ENCODE results near the gene EHD1.

DNA sequence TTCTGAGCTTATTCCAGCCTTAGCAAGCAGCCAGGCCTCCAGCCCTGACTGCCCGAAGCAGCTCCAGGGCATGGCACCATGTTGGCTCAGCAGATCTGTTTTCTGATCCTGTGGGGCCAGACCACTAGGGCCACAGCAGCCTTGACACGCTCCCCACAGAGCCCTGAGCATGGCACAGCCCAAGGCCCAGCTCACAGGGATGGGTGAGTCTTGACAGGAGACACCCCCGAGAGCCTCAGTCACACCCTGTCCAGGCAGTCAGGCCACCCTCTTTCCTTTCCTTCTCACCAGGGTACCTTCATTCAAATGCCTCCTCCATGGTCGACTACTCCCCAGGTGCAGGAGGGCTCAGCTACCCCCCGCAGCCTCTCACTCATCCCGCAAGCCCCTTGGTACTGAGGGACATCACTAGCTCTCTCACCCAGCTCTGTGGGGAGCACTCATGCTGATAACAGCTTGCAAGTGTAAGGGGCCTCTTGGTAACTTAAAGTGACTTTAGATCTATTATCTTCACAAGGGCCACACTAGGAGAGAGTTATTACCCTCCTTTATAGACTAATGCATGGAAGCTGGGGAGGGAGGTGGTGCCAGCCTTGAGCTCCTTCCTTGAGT, 30.1 kb downstream of the EHD1 start:
- no peak for TF ChIP-seq RFX5 (IDR thresholded peaks at IDR 0.05)
- no peak for TF ChIP-seq CTCF (IDR thresholded peaks at IDR 0.05)
- TF ChIP-seq ZNF302 (CRISPR knock-in tag; IDR thresholded peaks at IDR 0.05) = no peak
- TF ChIP-seq POLR2A (IDR thresholded peaks at IDR 0.05; ENCODE audit: low read length) = no peak
- no peak for TF ChIP-seq HMGXB4 (CRISPR knock-in tag; IDR thresholded peaks at IDR 0.05; ENCODE audit: borderline replicate concordance)
- no peak for TF ChIP-seq NR3C1 (IDR thresholded peaks at IDR 0.05)
- TF ChIP-seq, protein P1, sequence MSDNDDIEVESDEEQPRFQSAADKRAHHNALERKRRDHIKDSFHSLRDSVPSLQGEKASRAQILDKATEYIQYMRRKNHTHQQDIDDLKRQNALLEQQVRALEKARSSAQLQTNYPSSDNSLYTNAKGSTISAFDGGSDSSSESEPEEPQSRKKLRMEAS (IDR thresholded peaks at IDR 0.05) = no peak
- no peak for TF ChIP-seq HDAC2 (IDR thresholded peaks at IDR 0.05)

Data from A549 (cell line).